ENCODE measurements around the gene ACADL. TPM values are rescaled to one million over a fixed set of nuclear protein-coding genes. Genes with fewer than 3 reads are reported as not detected.
"Not testable (repeated sequence)": the region's sequence is repeated elsewhere in the genome, so short reads cannot be mapped to it uniquely, and the experiment has no call there.

The ACADL gene
- total RNA-seq, 1 experiment from 2014 or later = not detected

GRCh38 chr2:210177769-210178168 is 47.5 kb downstream of the ACADL start:
- no TSS peak for BruUV-seq (replicated peaks)
- ChIA-PET CTCF (no interaction called here), RAD21 (ENCODE audit: low non-redundant PET in 1 of 2, low total read pairs in 2 of 2, uncharacterized antibody in 2 of 2, unreplicated experiment in 2 of 2) (no interaction called here), POLR2A (no interaction called here)
- intact Hi-C loops (cut with micrococcal nuclease) = no loop called here
- Histone ChIP-seq H3K4me2 (ENCODE audit: low read length) (no peak overlapping the region), H3K36me3 (ENCODE audit: control insufficient read depth in 1 of 2, insufficient read depth in 2 of 2, low read length in 2 of 2) (no peaks in the 10 kb centered on the region), H4K20me1 (ENCODE audit: insufficient read depth) (no peaks in the 10 kb centered on the region), H3K9me2 (ENCODE audit: insufficient read depth) (no peaks in the 10 kb centered on the region), H3K4me1 (ENCODE audit: control insufficient read depth in 1 of 2, insufficient read depth in 2 of 2, low read length in 2 of 2) (no peaks in the 10 kb centered on the region), H2AFZ (ENCODE audit: low read depth, low read length, poor library complexity, severe bottlenecking) (no peak overlapping the region), H3K4me3 (replicated peaks in 1 of 2; ENCODE audit: low read depth in 1 of 2, low read length in 2 of 2) (no peak overlapping the region), H3K27ac (ENCODE audit: low read depth, low read length) (no peak overlapping the region), H3K79me2 (ENCODE audit: insufficient read depth, low read length) (no peaks in the 10 kb centered on the region), H3K27me3 (ENCODE audit: insufficient read depth, low read length) (no peaks in the 10 kb centered on the region), H3K9ac (ENCODE audit: low read length) (no peak overlapping the region), H3K9me3 (ENCODE audit: control insufficient read depth in 1 of 2, insufficient read depth in 1 of 2, low read depth in 1 of 2, low read length in 2 of 2) (no peaks in the 10 kb centered on the region)
- no peak for TF ChIP-seq EZH2 (IDR thresholded peaks at IDR 0.05)
- TF ChIP-seq RAD21 (IDR thresholded peaks at IDR 0.05; ENCODE audit: low read depth) = no peak
- TF ChIP-seq, protein P1, sequence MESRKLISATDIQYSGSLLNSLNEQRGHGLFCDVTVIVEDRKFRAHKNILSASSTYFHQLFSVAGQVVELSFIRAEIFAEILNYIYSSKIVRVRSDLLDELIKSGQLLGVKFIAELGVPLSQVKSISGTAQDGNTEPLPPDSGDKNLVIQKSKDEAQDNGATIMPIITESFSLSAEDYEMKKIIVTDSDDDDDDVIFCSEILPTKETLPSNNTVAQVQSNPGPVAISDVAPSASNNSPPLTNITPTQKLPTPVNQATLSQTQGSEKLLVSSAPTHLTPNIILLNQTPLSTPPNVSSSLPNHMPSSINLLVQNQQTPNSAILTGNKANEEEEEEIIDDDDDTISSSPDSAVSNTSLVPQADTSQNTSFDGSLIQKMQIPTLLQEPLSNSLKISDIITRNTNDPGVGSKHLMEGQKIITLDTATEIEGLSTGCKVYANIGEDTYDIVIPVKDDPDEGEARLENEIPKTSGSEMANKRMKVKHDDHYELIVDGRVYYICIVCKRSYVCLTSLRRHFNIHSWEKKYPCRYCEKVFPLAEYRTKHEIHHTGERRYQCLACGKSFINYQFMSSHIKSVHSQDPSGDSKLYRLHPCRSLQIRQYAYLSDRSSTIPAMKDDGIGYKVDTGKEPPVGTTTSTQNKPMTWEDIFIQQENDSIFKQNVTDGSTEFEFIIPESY (IDR thresholded peaks at IDR 0.05; ENCODE audit: extremely low read depth, insufficient replicate concordance, low read length) = no peak
- no peak for TF ChIP-seq CTCF (IDR thresholded peaks at IDR 0.05 in 2 of 3, conservative IDR thresholded peaks at IDR 0.05 in 1 of 3; ENCODE audit: borderline replicate concordance in 1 of 3, insufficient read depth in 1 of 3, low read depth in 2 of 3, low read length in 2 of 3)
- no peak for TF ChIP-seq ZFX (IDR thresholded peaks at IDR 0.05)
- no peak for TF ChIP-seq JUND (IDR thresholded peaks at IDR 0.05)
- no peak for TF ChIP-seq POLR2A (IDR thresholded peaks at IDR 0.05; ENCODE audit: borderline replicate concordance, extremely low read depth, insufficient read depth, insufficient read length)
- TF ChIP-seq EZH2phosphoT487 (IDR thresholded peaks at IDR 0.05; ENCODE audit: borderline replicate concordance) = no peak
- no peak for TF ChIP-seq CEBPB (IDR thresholded peaks at IDR 0.05; ENCODE audit: low read depth)
- TF ChIP-seq POLR2AphosphoS5 (IDR thresholded peaks at IDR 0.05; ENCODE audit: low read depth, low read length) = no peak
- TF ChIP-seq TCF7L2 (IDR thresholded peaks at IDR 0.05; ENCODE audit: borderline replicate concordance, extremely low read depth, insufficient read depth, insufficient read length) = no peak
- TF ChIP-seq ELF1 (IDR thresholded peaks at IDR 0.05; ENCODE audit: borderline replicate concordance, low read depth) = no peak
- no peak for ATAC-seq
- DNase-seq (ENCODE audit: low read depth, low spot score) = no peak

GRCh38 chr2:210177115-210177514 is 48.1 kb downstream of the ACADL start:
- POLR2A ChIA-PET; intact Hi-C loops (cut with micrococcal nuclease): not testable (repeated sequence)

More at GRCh38 chr2:210177115-210177514, 48.1 kb downstream of the ACADL start:
- H3K79me2 ChIP-seq (ENCODE audit: insufficient read depth, low read length); BruUV-seq (replicated peaks); H3K27ac ChIP-seq (ENCODE audit: low read depth, low read length); H3K36me3 ChIP-seq (ENCODE audit: control insufficient read depth in 1 of 2, insufficient read depth in 2 of 2, low read length in 2 of 2); CTCF ChIA-PET; RAD21 ChIA-PET (ENCODE audit: low non-redundant PET in 1 of 2, low total read pairs in 2 of 2, uncharacterized antibody in 2 of 2, unreplicated experiment in 2 of 2); H3K9me3 ChIP-seq (ENCODE audit: control insufficient read depth in 1 of 2, insufficient read depth in 1 of 2, low read depth in 1 of 2, low read length in 2 of 2); H3K9ac ChIP-seq (ENCODE audit: low read length); H2AFZ ChIP-seq (ENCODE audit: low read depth, low read length, poor library complexity, severe bottlenecking); H4K20me1 ChIP-seq (ENCODE audit: insufficient read depth); H3K4me3 ChIP-seq (replicated peaks in 1 of 2; ENCODE audit: low read depth in 1 of 2, low read length in 2 of 2); H3K27me3 ChIP-seq (ENCODE audit: insufficient read depth, low read length); H3K9me2 ChIP-seq (ENCODE audit: insufficient read depth); DNase-seq (ENCODE audit: low read depth, low spot score); H3K4me1 ChIP-seq (ENCODE audit: control insufficient read depth in 1 of 2, insufficient read depth in 2 of 2, low read length in 2 of 2); ATAC-seq; H3K4me2 ChIP-seq (ENCODE audit: low read length): not testable (repeated sequence)

Data from HCT116 (cell line).